Stimulated activated CD8-positive, alpha-beta memory T cell treated with anti-CD3 and anti-CD28 coated beads, Interleukin-4, amount 100 ng/mL, for 4 hours (primary cell): ENCODE results near the gene DACT2.
"Not testable (repeated sequence)": the region's sequence is repeated elsewhere in the genome, so short reads cannot be mapped to it uniquely, and the experiment has no call there.

Experiments
- DNase-seq, 2 donors: peaks; one replicate each; pipeline ENCODE4 v3.0.0-alpha.2; 2020; ENCODE audit warnings: low read depth in 2 of 2, low spot score in 1 of 2

The DACT2 gene

DNA sequence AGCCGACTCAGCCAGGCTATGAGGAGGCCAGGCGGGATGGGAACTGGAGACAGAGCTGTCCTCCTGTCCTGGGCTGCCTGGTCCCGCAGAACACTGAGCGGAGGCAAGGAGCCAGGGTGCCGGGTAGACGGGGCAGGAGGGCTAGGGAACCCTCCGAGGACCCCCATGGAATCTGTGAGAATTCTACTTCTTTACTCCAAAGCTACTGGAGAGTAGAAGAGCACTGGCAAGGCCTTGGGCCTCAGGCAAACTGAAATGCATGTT, 14.9 kb downstream of the DACT2 start:
- DNase-seq, result no peak

- no peak for DNase-seq
Measured at GRCh38 chr6:168303982-168304751, 15.4 kb downstream of the DACT2 start.

DNA sequence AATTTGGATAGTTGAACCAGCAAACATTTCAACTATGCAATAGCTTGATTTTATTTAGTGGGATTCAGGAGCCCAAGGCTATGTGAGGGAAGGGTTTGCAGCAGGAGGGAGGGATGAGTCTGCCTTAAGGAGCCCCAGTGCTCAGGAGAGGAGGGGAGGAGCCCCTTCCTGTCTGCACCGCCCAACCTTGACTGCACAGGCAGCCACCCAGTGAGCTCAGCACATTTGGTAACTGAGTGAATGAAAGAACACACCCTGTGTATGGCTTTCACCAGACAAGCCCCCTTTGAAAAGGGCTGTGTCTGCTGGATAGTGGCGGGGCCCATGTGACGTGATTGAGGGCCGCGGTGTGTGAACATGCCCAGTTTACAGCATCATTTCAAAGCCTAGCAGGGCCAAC, 17.0 kb downstream of the DACT2 start:
- DNase-seq, result no peak

- DNase-seq, result no peak
Measured at GRCh38 chr6:168301648-168302398, 17.8 kb downstream of the DACT2 start.

- DNase-seq, result no peak
Measured at GRCh38 chr6:168300975-168301647, 18.5 kb downstream of the DACT2 start.

- DNase-seq, result no peak
Measured at GRCh38 chr6:168299541-168300511, 19.8 kb downstream of the DACT2 start.

DNA sequence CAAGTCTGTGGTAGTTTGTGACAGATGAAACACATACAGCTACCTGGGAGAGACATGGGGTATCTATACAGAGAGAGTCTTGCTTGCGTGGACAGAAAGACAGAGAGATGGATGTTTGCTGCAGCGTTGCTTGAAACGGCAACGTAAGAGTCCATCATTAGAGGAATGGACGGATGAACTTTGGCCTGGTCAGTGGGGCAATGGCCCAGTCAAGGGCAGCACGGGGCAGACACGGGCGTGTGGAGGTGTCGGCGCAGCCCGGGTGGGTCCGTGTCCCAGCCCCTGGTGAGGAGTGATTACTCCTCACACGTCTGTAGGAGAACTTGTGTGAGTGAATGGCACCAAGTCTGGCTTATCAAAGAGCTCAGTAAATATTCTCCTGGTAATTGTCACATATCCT, 21.9 kb downstream of the DACT2 start:
- DNase-seq, result no peak

DNA sequence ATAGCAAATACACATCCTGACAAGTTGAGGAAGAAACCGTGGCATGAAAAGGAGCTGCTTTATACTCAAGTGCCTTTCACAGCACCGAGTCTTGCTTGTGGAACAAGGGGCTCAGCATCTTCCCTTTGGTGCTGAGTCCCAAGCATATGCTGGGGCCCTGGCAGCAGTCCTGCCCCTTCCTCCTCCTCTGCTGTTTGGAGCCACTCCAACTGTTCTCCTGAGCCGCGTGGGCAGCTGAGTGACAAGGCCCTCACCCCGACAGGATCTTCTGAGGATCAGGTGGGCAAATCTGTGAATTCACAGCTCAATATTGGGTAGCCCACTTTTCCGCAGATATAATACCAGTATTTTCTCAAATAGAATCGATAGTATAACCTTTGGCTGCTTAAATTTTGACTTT, 24.7 kb downstream of the DACT2 start:
- no peak for DNase-seq

GRCh38 chr6:168293636-168294530, 25.7 kb downstream of the DACT2 start:
- no peak for DNase-seq

DNA sequence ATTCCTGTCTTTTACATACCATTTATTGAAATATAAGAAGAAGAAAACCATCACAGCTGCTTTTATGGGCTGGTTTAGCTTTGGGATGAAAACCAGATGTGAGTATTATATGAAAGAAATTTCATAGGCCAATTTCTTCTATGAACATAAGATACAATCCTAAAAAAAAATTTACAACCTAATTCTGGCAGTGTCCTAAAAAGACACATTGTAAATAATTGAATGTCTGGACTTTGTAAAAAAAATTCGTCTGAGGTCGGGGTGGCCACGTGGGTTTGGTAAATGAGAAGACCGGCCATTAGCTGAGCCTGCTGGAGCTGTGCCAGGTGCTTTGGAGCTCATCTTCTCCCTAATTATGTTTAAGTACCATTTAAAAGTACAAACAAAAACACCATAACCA, 26.8 kb downstream of the DACT2 start:
- DNase-seq, result no peak

DNA sequence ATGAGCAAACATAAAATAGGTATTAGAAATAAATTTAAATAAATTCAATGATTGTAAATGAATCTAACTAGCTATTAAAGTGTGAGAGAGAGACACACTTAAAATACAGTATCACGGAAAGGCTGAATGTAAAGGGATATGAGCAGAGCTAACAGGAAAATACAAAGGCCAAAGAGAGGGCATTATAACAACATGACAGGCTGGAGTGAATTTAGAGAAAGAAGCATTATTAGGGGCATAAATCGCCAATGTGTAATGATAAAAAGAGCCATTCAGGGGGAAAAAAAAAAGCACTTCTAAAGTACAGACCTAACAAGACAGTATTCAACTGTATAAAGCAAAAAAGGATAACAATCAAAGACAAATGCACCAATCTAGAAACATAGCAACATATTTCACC, 28.1 kb downstream of the DACT2 start:
- DNase-seq, result no peak

- no peak for DNase-seq
Measured at GRCh38 chr6:168290095-168290494, 29.5 kb downstream of the DACT2 start.

DNA sequence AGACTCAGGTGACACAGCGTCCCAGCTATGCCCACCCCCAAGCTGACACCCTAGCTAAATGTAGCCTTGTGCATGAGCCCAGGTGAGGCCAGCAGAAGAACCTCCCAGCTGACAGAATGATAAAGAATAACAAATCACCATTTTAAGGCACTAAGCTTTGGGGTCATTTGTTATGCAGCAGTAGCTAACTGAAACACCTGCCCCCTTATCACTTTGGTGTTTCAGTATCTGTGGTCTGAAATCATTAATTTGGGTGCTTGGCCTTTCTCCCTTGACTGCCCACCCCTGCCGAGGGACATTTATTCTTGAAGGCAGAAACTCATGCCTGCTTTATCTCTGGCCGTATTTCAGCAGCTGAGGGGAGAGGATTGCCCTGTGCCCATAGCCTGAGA, 30.0 kb downstream of the DACT2 start:
- DNase-seq, result no peak

- DNase-seq, result no peak
Measured at GRCh38 chr6:168288781-168289570, 30.6 kb downstream of the DACT2 start.

DNA sequence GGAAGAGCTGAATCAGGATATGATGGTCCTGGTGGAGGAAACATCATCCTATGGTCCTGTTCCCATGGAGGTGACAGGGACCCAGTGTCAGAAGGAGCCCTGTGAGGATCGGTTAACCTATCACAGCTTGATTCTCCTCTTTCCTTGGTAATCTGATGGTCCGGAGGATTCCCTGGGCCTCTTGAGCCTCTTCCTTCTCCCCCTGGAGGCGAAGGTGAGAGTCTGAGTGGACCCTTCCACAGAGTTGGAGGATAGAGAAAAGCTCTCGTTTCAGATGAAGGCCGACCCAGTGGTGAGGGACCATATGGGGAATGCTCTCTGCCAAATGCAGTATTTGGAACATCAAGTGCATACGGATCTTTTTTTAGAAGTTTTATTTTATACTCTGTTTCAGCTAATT, 32.1 kb downstream of the DACT2 start:
- DNase-seq, result not testable (repeated sequence)

- not testable (repeated sequence) for DNase-seq
Measured at GRCh38 chr6:168286771-168287446, 32.7 kb downstream of the DACT2 start.

DNA sequence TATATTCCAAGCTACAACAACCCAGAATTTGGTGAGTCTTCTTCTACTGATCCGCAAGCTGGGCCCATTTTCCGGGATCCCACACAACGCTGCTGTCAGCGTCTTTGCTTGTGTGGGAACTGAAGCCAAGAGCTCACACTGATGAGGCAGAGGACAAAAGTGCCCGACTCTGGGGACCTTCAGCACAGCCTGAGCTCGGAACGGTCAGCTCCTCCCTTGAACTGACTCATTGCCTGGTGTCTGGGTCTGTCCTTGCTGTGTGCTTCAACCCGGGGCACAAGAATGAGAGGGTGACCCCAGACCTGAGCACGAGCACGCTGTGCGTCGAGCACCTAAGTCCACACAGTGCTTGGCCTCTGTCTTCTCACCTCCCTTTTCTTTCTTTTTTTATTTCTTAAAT, 33.5 kb downstream of the DACT2 start:
- no peak for DNase-seq

GRCh38 chr6:168285456-168285855, 34.1 kb downstream of the DACT2 start:
- DNase-seq, result no peak

GRCh38 chr6:168284187-168284586, 35.4 kb downstream of the DACT2 start:
- DNase-seq, result no peak
